ENCODE data around the gene PPP1R2.

DNA sequence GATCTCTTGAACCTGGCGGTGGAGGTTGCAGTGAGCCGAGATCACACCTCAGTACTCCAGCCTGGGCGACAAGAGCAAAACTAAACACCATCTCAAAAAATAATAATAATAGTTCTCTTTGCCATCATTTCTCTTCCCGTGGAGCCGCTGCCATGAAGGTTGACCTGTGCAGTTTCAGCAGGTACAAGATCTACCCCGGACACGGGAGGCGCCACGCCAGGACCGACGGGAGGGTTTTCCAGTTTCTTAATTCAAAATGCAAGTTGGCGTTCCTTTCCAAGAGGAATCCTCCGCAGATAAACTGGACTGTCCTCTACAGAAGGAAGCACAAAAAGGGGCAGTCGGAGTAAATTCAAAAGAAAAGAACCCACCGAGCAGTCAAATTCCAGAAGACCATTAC is 11.3 kb upstream of the PPP1R2 start:
- TF ChIP-seq, protein P1, sequence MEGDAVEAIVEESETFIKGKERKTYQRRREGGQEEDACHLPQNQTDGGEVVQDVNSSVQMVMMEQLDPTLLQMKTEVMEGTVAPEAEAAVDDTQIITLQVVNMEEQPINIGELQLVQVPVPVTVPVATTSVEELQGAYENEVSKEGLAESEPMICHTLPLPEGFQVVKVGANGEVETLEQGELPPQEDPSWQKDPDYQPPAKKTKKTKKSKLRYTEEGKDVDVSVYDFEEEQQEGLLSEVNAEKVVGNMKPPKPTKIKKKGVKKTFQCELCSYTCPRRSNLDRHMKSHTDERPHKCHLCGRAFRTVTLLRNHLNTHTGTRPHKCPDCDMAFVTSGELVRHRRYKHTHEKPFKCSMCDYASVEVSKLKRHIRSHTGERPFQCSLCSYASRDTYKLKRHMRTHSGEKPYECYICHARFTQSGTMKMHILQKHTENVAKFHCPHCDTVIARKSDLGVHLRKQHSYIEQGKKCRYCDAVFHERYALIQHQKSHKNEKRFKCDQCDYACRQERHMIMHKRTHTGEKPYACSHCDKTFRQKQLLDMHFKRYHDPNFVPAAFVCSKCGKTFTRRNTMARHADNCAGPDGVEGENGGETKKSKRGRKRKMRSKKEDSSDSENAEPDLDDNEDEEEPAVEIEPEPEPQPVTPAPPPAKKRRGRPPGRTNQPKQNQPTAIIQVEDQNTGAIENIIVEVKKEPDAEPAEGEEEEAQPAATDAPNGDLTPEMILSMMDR (IDR thresholded peaks at IDR 0.05) = no peak
- no peak for TF ChIP-seq POLR2A (IDR thresholded peaks at IDR 0.05)

Measured in body of pancreas (tissue), 4 donors.